Measurements from ENCODE around the gene CARNS1. TPM values are rescaled to one million over a fixed set of nuclear protein-coding genes. Genes with fewer than 3 reads are reported as not detected.

CARNS1 gene
- total and polyA plus RNA-seq, 2 donors (not counting 1 experiment from before 2014, with no cell fraction given) = 0.05 to 0.17 TPM

GRCh38 chr11:67463186-67463585, 47.7 kb downstream of the CARNS1 start:
- Histone ChIP-seq H3K4me3 (replicated peaks in 1 of 4; ENCODE audit: control extremely low read depth in 1 of 4, insufficient read depth in 1 of 4, low read depth in 3 of 4, low read length in 4 of 4) (no peak overlapping the region), H3K79me2 (ENCODE audit: control insufficient read depth, insufficient read depth, low read length) (no peaks in the 10 kb centered on the region), H3K9ac (ENCODE audit: insufficient read depth, low read length) (no peak overlapping the region), H3K4me1 (ENCODE audit: control insufficient read depth, extremely low read depth, insufficient read depth, low read length) (peaks cover 4% of the 10 kb centered on the region), H3K36me3 (ENCODE audit: control insufficient read depth, insufficient read depth, low read length) (no peaks in the 10 kb centered on the region), H3K4me2 (ENCODE audit: extremely low read depth, insufficient read depth, low read length) (no peak overlapping the region), H3K9me3 (ENCODE audit: control insufficient read depth, insufficient read depth, low read depth, low read length) (no peaks in the 10 kb centered on the region), H3K27ac (ENCODE audit: insufficient read depth, low read length) (no peak overlapping the region), H2AFZ (ENCODE audit: low read length) (no peak overlapping the region), H3K27me3 (ENCODE audit: control insufficient read depth, insufficient read depth, low read length) (no peaks in the 10 kb centered on the region), H4K20me1 (ENCODE audit: control insufficient read depth, extremely low read depth, insufficient read depth, low read length) (no peaks in the 10 kb centered on the region)
- DNase-seq (ENCODE audit: low read depth in 2 of 2) = no peak
- TF ChIP-seq CTCF (conservative IDR thresholded peaks at IDR 0.05 in 1 of 2, IDR thresholded peaks at IDR 0.05 in 1 of 2; ENCODE audit: low read depth in 1 of 2, low read length in 2 of 2) (no peak), EZH2 (IDR thresholded peaks at IDR 0.05; ENCODE audit: low read length, missing control alignments) (no peak)

GRCh38 chr11:67463680-67464410, 48.4 kb downstream of the CARNS1 start:
- Histone ChIP-seq H3K9me3 (ENCODE audit: control insufficient read depth, insufficient read depth, low read depth, low read length) (no peaks in the 10 kb centered on the region), H4K20me1 (ENCODE audit: control insufficient read depth, extremely low read depth, insufficient read depth, low read length) (no peaks in the 10 kb centered on the region), H3K36me3 (ENCODE audit: control insufficient read depth, insufficient read depth, low read length) (no peaks in the 10 kb centered on the region), H3K27me3 (ENCODE audit: control insufficient read depth, insufficient read depth, low read length) (no peaks in the 10 kb centered on the region), H2AFZ (ENCODE audit: low read length) (peak overlapping the region; percentile 41), H3K27ac (ENCODE audit: insufficient read depth, low read length) (peak overlapping the region; percentile 16), H3K79me2 (ENCODE audit: control insufficient read depth, insufficient read depth, low read length) (no peaks in the 10 kb centered on the region), H3K9ac (ENCODE audit: insufficient read depth, low read length) (peak overlapping the region; percentile 16), H3K4me2 (ENCODE audit: extremely low read depth, insufficient read depth, low read length) (no peak overlapping the region), H3K4me1 (ENCODE audit: control insufficient read depth, extremely low read depth, insufficient read depth, low read length) (peaks cover 6% of the 10 kb centered on the region), H3K4me3 (replicated peaks in 1 of 4; ENCODE audit: control extremely low read depth in 1 of 4, insufficient read depth in 1 of 4, low read depth in 3 of 4, low read length in 4 of 4) (peak overlapping the region in 1 of 4 experiments; percentile 65)
- TF ChIP-seq EZH2 (IDR thresholded peaks at IDR 0.05; ENCODE audit: low read length, missing control alignments) (no peak), CTCF (conservative IDR thresholded peaks at IDR 0.05 in 1 of 2, IDR thresholded peaks at IDR 0.05 in 1 of 2; ENCODE audit: low read depth in 1 of 2, low read length in 2 of 2) (no peak)
- peak in 1 of 2 donors; percentile 34 for DNase-seq (ENCODE audit: low read depth in 2 of 2)

- Histone ChIP-seq H3K79me2 (ENCODE audit: control insufficient read depth, insufficient read depth, low read length) (no peaks in the 10 kb centered on the region), H3K36me3 (ENCODE audit: control insufficient read depth, insufficient read depth, low read length) (no peaks in the 10 kb centered on the region), H3K4me2 (ENCODE audit: extremely low read depth, insufficient read depth, low read length) (peak overlapping the region; percentile 35), H3K9ac (ENCODE audit: insufficient read depth, low read length) (peak overlapping the region; percentile 32), H3K27me3 (ENCODE audit: control insufficient read depth, insufficient read depth, low read length) (no peaks in the 10 kb centered on the region), H3K9me3 (ENCODE audit: control insufficient read depth, insufficient read depth, low read depth, low read length) (no peaks in the 10 kb centered on the region), H2AFZ (ENCODE audit: low read length) (peak overlapping the region; percentile 64), H3K27ac (ENCODE audit: insufficient read depth, low read length) (no peak overlapping the region), H3K4me3 (replicated peaks in 1 of 4; ENCODE audit: control extremely low read depth in 1 of 4, insufficient read depth in 1 of 4, low read depth in 3 of 4, low read length in 4 of 4) (peak overlapping the region; percentile 29 to 65 (median 37)), H3K4me1 (ENCODE audit: control insufficient read depth, extremely low read depth, insufficient read depth, low read length) (peaks cover 6% of the 10 kb centered on the region), H4K20me1 (ENCODE audit: control insufficient read depth, extremely low read depth, insufficient read depth, low read length) (no peaks in the 10 kb centered on the region)
- peak; percentile 52 to 68 for DNase-seq (ENCODE audit: low read depth in 2 of 2)
- no peak for TF ChIP-seq EZH2 (IDR thresholded peaks at IDR 0.05; ENCODE audit: low read length, missing control alignments)
- no peak for TF ChIP-seq CTCF (conservative IDR thresholded peaks at IDR 0.05 in 1 of 2, IDR thresholded peaks at IDR 0.05 in 1 of 2; ENCODE audit: low read depth in 1 of 2, low read length in 2 of 2)
Observed at GRCh38 chr11:67464411-67465188, 49.1 kb downstream of the CARNS1 start.

All from fibroblast of lung (primary cell).